ENCODE results near the gene HOMER2. TPM values are rescaled to one million over a fixed set of nuclear protein-coding genes. Genes with fewer than 3 reads are reported as not detected.

The HOMER2 gene
- total and polyA plus RNA-seq, 12 donors = 12.3 to 64.4 (median 43.2) TPM

DNA sequence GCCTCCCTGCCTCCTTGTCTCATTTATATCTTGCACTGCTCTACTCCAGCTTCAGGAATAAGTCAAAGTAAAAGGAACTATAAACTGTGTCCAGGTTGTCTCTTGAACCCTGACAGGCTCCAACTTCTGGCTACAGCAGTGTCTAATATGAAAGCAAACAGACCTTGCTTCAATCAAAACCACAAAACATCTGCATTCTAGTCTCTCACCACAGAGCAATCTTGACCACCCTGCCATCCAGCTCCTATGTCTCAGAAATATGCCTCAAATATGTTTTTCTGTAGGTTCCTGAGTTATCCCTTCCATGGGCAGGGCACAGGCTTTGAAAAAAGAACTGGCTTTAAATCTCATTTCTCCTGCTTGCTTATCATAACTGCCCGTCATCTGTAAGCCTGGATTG is 20.5 kb upstream of the HOMER2 start:
- H3K36me3 ChIP-seq = no peaks in the 10 kb centered on the region
- H3K27ac ChIP-seq = no peak overlapping the region
- H3K4me1 ChIP-seq = peaks cover 0 to 25% (median 5%) of the 10 kb centered on the region in 9 donors
- intact Hi-C loops (cut with DNase I) = no loop called here
- 57 to 58% methylated on average over 1 of the region's 1 CpG for WGBS, 2 donors
- TF ChIP-seq, protein P1, sequence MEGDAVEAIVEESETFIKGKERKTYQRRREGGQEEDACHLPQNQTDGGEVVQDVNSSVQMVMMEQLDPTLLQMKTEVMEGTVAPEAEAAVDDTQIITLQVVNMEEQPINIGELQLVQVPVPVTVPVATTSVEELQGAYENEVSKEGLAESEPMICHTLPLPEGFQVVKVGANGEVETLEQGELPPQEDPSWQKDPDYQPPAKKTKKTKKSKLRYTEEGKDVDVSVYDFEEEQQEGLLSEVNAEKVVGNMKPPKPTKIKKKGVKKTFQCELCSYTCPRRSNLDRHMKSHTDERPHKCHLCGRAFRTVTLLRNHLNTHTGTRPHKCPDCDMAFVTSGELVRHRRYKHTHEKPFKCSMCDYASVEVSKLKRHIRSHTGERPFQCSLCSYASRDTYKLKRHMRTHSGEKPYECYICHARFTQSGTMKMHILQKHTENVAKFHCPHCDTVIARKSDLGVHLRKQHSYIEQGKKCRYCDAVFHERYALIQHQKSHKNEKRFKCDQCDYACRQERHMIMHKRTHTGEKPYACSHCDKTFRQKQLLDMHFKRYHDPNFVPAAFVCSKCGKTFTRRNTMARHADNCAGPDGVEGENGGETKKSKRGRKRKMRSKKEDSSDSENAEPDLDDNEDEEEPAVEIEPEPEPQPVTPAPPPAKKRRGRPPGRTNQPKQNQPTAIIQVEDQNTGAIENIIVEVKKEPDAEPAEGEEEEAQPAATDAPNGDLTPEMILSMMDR (IDR thresholded peaks at IDR 0.05) = no peak
- no peaks in the 10 kb centered on the region for H3K27me3 ChIP-seq
- H3K4me3 ChIP-seq = no peak overlapping the region
- DNase-seq = no peak
- no peaks in the 10 kb centered on the region for H3K9me3 ChIP-seq
- ATAC-seq = no peak

DNA sequence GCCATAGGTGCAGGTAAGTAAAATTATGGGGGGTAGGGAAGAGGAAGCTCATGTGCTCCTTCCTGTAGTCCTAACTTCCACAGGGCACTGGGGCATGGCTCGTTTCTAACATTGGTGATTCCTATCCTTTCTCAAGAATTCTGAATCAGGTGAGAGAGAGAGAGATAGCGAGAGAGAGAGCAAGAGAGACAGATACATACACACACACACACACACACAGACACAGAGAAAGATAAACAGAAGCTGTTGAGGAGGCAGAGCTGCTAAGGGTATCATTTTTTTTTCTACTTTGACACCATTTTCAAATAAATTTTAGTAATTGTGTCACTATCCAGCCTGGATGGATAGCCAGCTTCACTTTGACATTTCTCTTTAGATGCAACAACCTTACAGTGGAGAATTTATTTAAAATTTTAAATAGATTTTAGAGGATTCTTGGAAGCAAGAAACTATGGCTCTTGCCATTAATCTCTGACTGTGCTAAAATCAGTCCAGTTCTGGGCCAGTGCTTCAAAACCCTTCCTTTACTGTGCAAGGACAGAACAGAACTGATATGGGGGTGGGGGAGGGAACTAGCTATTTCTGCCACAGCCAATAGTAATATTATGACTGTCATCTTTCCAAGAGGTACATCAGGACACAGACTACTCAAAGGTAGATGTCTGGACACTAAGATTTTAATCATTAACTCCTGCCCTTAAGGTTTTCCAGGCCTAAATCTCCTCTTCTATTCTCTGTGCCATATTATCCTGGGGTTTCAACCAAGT is 18.9 kb upstream of the HOMER2 start:
- intact Hi-C loops (cut with DNase I) = no loop called here
- H3K27me3 ChIP-seq = no peaks in the 10 kb centered on the region
- H3K36me3 ChIP-seq = no peaks in the 10 kb centered on the region
- ATAC-seq (peak in 4 of 8 donors; percentile 14 to 80 (median 64)), DNase-seq (no peak)
- 57 to 68% methylated on average over 2 of the region's 2 CpGs for WGBS, 2 donors
- TF ChIP-seq, protein P1 (IDR thresholded peaks at IDR 0.05) = no peak
- no peaks in the 10 kb centered on the region for H3K9me3 ChIP-seq
- H3K4me1 ChIP-seq = peaks cover 0 to 25% (median 5%) of the 10 kb centered on the region in 9 donors
- H3K27ac ChIP-seq = peak overlapping the region in 7 of 10 donors; percentile 34 to 71 (median 48)
- no peak overlapping the region for H3K4me3 ChIP-seq

GRCh38 chr15:82970696-82971095 is 18.2 kb upstream of the HOMER2 start:
- WGBS, 2 donors = 38 to 42% methylated on average over 1 of the region's 1 CpG
- DNase-seq (no peak), ATAC-seq (peak in 4 of 8 donors; percentile 49 to 70 (median 64))
- Histone ChIP-seq H3K36me3 (no peaks in the 10 kb centered on the region), H3K9me3 (no peaks in the 10 kb centered on the region), H3K4me1 (peaks cover 0 to 25% (median 5%) of the 10 kb centered on the region in 9 donors), H3K27me3 (no peaks in the 10 kb centered on the region), H3K4me3 (no peak overlapping the region), H3K27ac (peak overlapping the region in 7 of 10 donors; percentile 34 to 71 (median 58))
- intact Hi-C loops (cut with DNase I) = no loop called here
- TF ChIP-seq, protein P1 (IDR thresholded peaks at IDR 0.05) = no peak

DNA sequence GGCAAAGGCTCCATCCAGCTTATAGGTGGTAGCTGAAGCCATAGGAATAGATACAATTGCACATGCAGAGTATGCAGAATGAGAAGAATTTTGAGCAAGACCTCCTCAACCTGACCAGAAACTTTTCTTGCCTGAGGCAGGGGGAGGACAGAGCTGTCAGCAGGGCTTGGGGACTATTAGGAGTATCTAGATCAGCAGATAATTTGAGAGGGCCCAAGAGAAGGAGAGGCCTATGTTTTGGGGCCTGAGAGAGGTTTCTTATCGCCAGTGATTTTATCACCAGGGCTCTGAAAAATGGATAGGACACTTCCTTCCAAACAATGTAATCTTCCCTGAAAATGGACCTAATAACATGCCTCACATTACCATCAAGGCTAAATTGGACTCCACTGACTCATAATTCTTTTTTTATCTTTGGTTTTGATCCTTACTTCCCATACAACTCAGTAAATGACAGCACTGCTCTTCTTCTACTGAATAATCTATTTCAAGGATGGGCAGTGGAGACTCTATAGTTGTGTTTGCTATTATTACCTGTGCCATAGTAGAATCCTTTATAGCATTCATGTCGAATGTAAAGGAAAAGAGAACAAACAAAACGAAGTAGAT is 17.7 kb upstream of the HOMER2 start:
- 40 to 55% methylated on average over 3 of the region's 3 CpGs for WGBS, 2 donors

More for the DNA sequence above, 17.7 kb upstream of the HOMER2 start:
- peak overlapping the region in 7 of 10 donors; percentile 34 to 71 (median 58) for H3K27ac ChIP-seq
- ATAC-seq = no peak
- H3K36me3 ChIP-seq = no peaks in the 10 kb centered on the region
- H3K9me3 ChIP-seq = no peaks in the 10 kb centered on the region
- H3K4me1 ChIP-seq = peaks cover 0 to 25% (median 5%) of the 10 kb centered on the region in 9 donors
- H3K27me3 ChIP-seq = no peaks in the 10 kb centered on the region
- TF ChIP-seq, protein P1 (IDR thresholded peaks at IDR 0.05) = no peak
- intact Hi-C loops (cut with DNase I) = no loop called here
- no peak for DNase-seq
- H3K4me3 ChIP-seq = no peak overlapping the region

Measured in heart right ventricle (tissue), 16 donors.